ENCODE measurements around the gene RBM20.
"Not testable (repeated sequence)": the region's sequence is repeated elsewhere in the genome, so short reads cannot be mapped to it uniquely, and the experiment has no call there.

RBM20 gene

DNA sequence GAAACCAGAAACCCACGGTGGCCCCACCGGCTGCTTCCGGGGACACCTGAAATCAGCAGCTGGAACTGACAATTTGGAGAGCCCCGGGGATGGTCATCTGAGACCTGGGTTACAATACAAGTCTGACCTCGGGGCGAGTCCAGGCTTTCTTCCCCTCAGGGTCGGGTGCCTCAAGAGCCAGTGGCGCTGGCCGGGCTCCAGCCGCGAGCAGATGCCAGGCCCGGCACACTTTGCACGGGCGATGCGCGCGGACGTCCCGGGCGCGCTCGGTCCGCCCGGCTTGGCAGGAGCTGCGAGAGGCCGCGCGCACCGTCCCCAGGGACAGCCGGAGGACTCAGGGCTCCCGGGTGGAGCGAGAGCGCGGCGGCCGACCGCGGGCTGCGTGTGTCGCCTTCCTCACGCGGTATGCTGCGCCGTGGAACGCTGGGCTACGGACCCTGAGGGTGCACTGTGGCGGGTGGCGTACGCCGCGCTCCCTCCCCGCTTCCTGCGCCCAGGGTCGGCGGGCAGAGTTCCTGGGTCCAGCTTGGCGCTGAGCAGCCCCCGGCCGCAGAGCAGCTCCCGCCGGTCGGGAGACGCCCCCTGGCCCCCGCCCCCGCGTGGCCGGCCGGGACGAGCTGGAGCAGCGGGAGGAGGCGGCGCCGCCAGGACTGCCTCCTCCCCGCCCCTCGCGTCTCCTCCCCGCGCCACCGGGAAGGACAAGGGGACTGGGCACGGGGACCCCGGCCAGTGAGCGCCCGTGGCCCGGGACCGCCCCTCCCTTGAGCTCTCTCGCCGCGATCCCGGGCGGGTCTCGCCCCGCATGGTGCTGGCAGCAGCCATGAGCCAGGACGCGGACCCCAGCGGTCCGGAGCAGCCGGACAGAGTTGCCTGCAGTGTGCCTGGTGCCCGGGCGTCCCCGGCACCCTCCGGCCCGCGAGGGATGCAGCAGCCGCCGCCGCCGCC lies at the start of gene RBM20:
RBM20 (plus strand) TSS at position 684 of the 945 bp plus-strand sequence; CDS start at position 803, 119 bp downstream.
- DNase-seq (ENCODE audit: low spot score): no peak

DNA sequence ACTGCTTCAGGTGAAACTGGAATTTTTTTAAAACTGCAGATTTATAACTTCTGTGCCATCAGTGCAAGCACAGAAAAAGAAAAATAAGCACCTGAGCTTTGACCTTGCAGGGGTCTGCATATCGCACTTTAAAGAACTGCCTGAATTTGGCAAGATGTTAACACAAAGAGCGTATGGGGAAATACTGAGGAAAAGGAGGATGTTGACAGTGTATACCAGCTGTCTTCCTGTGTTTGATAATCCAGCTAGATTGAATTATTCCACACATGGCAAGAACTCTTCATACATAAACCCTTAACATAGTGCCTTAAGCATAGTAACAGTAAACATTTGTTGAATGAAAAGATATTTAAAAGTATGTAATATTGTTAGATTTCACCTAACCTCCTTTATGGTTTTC lies 46.7 kb upstream of the RBM20 start:
- DNase-seq (ENCODE audit: low spot score): no peak

DNA sequence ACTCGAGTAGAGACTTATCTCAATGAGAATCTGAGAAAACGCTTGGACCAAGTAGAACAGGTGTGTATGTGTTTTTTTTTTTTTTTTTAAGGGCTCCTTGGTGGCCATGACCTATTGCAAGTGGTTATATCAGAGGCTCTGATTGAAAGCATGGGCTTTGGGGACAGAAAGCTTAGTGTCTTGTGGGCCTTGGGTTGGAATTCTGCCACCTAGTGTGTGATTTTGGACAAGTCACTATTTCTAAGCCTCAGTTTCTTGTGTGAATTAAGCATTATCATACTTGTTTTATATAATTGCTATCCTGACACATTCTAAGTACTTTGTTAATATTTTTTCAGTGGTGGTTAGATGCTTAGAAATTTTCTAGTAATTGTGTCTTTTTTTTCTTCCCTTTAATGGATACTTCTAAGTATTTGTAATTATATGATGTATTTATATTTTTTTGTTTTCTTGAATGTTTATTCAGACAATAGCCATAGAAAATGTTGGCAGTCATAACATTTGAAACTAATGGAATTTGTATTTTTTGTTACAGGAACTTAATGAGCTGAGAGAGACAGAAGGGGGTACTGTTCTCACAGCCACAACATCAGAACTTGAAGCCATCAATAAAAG lies 43.5 kb upstream of the RBM20 start:
- peak; percentile 59 for DNase-seq (ENCODE audit: low spot score)

DNA sequence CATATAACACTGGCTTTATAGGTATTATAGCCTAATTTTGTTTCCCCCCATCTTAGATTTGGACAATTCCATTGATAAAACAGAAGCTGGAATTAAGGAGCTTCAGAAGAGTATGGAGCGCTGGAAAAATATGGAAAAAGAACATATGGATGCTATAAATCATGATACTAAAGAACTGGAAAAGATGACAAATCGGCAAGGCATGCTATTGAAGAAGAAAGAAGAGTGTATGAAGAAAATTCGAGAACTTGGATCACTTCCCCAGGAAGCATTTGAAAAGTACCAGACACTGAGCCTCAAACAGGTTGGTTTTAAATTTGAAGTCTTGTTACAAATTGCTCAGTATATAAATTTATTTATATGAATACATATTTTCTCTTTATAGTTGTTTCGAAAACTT lies 42.6 kb upstream of the RBM20 start:
- DNase-seq (ENCODE audit: low spot score): no peak

DNA sequence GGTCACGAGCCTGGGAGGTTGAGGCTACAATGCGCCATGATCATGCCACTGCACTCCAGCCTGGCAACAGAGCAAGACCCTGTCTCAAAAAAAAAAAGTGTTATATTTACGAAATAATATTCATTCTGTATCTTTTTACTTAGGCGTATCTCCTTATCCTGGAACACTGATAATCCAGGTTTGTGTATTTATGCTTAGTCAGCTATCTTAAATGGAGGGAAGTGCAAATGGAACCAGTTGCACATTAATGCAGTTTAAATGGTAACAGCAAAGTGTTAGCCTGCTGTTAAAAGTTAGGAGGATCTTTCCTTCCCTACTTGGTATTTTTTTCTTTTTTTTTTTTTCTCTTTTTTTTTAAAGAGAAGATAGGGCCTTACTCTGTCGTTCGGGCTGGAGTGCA lies 36.0 kb upstream of the RBM20 start:
- DNase-seq (ENCODE audit: low spot score): no peak

DNA sequence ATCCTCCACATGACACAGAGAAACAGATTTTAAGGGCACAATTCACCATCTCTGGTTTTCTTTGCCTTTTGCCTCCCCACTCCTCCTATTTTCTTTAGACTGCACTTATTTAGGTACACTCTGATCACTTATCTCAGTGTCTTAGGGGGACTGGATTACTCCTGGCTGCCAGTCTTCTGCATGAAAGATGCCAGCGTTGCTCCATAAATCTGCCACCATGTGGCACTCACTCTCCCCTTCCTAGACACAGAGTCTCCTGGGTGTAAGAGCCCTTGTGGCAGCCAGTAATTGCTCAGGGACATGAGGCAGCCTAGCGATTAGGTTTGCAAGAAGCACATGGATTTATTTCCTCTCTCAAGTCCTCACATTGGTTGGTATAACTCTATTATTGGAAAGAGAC lies 34.5 kb upstream of the RBM20 start:
- DNase-seq (ENCODE audit: low spot score): no peak

DNA sequence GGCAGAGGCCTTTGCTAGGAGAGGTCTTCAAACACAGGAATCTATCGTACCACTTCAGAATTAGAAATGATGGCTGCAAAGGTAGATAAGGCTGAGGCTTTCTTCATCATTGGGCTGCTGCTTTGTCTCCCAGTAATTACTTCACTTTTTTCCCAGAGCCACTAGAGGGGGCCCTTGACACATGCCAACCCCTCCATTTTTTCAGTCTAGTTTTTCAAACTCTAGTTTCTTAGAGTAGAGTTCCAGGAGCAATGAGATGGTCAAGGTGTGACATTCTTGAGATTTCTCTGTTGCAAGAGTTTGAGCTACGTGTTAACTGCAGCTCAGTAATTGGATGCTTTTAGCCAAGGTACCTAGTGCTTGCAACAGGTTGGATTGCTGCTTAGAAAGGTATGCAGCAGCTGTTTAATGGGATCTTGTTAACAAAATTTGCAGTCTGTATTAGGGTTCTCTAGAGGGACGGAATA lies 33.8 kb upstream of the RBM20 start:
- DNase-seq (ENCODE audit: low spot score): peak; percentile 59

DNA sequence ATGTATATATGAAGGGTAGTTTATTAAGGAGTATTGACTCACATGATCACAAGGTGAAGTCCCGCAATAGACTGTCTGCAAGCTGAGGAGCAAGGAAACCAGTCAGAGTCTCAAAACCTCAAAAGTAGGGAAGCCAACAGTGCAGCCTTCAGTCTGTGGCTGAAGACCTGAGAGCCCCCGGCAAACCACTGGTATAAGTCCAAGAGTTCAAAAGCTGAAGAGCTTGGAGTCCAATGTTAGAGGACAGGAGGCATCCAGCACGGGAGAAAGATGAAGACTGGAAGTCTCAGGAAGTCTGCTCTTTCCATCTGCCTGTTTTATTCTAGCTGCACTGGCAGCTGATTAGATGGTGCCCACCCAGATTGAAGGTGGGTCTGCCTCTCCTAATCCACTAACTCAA lies 33.4 kb upstream of the RBM20 start:
- DNase-seq (ENCODE audit: low spot score): not testable (repeated sequence)

DNA sequence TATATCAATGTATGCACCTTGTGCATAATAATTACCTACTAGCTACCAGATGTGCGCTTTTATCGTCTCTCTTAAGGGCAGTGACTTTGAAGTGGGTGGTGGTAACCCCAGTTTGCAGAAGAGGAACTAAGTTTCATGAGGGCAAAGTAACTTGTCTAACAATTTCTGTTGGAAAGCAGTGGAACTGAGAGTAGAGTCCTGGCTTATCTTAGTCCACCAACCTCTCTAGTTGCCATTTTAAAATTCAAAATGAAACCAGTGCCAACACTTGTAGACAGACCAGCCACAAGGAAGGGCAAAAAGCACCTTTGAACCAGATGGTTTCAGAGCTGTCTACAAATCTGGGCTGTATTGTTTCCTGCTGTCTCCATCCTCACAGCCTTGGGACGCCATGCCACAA lies 32.0 kb upstream of the RBM20 start:
- no peak for DNase-seq (ENCODE audit: low spot score)

DNA sequence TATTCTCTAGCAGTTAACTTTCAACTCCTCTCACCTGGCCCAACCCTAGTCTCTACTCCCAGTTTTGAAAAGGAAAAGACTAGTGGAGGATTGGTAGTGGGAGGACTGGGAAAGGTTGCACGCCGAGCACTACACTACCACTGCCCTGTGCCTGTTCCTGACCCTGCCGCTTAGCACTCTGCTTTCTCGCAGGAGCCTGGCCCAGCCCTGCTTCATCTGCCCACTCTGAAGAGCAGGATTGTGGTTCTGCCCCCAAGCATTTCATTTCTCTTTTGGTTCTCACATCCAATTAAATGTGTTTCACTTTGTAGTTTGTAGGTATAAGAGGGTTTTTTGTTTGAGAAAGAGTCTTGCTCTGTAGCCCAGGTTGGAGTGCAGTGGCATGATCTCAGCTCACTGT lies 31.5 kb upstream of the RBM20 start:
- no peak for DNase-seq (ENCODE audit: low spot score)

DNA sequence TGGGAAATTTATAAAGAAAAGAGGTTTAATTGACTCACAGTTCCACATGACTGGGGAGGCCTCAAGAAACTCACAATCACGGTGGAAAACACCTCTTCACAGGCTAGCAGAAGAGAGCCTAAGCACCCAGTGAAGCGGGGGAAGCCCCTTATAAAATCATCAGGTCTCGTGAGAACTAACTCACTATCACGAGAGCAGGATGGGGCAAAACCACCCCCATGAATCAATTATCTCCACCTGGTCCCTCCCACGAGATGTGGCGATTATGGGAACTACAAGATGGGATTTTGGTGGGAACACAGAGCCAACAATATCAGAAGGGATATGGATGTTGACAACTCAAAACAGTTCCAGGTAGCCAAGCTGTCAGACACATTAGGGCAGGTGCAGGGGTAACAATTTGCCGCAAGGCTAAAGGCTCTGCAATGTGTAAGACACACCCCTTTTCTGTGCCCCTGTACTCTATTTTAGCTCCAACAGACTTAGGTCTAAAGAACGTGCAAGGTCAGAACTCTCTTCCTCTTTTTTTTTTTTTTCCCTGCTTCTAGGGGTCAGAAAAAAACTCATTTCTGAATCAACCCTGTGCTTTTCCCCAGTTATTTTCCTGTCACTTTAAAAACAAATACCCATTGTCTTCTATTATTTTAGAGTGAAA lies 30.7 kb upstream of the RBM20 start:
- no peak for DNase-seq (ENCODE audit: low spot score)

DNA sequence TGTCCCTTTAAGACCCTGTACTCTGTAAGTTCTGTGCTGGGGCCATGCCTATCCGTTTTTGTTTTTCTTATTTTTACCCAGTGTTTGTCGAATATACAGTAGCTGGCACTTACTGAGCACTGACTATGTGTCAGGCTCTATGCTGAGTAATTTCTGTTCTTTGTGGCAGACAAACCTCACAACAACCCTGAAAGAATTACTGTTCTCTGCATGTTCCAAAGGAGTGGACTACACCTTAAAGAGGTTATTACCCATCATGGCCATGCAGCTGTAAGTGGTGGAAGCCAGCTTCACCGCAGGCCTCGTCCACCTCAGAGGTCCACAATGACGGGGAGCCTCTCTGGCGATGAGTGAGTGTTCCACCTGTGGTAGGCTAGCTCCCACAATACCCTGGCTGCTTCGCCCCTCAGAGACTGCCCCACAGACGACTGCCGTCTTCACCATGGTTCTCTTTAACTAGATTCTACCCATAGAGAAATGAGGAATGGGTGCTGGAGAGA lies 30.1 kb upstream of the RBM20 start:
- no peak for DNase-seq (ENCODE audit: low spot score)

DNA sequence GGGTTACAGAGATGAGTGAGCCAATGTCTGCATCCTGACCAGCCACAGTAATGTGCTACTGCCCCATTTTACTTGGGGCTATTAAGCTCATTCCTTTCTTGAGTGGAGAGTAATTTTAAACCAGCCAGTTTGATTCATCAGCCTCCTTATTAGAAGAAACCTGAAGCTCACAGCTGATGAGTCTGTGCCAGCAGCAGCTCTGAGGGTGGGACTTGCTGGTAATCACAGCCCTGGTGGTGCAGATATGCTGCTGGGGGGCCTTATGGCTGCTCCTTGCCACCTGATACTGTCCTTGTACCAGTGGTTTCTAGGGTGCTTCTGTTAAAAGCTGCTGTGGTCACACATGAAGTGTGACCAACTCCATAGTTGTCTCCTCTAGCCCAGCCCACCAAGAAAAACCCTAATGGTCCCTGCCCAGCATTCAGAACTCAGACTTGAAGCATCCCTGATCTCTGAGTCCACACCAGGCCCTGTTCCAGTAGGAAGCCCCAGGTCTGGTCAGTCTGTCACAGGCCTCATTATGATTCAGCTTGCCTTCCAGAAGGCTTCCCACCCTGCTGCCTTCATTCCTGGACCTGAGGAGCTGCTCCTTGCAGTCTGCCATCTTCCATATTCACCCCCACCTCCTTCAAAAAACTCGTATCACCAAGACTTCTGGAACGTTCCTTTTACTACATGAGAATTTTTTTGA lies 28.9 kb upstream of the RBM20 start:
- no peak for DNase-seq (ENCODE audit: low spot score)

DNA sequence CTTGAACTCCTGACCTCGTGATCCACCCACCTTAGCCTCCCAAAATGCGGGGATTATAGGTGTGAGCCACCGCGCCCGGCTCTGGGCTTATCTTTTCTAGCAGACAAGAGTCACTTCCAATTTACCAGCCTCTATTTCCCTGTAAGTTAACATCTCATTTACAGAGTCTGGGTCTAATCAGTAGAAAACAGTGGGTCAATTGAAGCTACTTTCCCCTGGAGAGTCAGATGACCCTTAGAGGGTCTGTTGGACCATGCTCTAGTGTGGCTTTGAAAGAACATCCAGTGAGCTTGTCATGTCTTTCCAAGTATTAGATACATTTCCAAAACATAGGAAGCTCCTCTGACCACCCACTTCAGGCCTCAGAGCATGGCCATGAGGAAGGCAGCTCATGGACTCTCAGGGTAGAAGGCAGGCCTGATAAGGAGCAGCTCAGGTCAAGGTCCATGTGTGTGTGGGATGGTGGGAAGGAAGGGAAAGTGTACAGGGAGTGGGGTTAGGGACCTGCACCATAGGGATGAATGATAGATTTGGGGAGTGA lies 27.6 kb upstream of the RBM20 start:
- DNase-seq (ENCODE audit: low spot score): no peak

DNA sequence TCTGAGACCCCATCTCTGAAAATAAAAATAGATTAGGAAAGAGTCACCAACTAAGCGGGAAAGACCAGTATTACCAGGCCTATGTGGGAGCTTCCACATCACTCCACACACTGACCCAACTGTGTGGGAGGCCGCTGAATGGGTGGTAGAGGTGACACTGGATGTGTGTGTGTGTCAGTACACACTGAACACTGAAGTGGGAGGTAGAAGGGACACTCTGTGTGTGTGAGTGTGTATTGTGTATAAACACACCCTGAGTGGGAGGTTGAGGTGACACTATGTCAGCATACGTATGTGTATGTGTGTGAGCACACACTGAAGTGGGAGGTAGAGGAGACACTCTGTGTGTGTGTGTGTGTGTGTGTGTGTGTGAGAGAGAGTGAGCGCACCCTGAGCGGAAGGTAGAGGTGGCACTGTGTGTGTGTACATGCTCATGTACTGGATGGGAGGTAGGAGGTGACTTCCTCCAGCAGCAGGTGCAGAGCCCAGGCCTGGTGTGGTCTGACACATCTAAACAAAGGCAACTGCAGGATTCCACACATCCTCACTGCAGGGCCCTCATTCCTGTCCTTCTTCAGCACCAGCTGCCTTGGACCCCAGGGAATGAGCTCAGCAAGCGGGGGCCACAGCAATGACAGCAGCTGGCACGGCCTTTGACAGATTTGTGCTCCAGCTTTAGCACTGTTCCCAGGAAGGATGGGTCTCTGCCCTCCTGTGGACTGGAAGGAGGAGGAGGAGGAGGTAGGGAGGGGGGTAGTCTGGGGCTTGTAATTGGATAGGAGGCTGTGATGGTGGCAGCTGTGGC lies 26.5 kb upstream of the RBM20 start:
- DNase-seq (ENCODE audit: low spot score): no peak

DNA sequence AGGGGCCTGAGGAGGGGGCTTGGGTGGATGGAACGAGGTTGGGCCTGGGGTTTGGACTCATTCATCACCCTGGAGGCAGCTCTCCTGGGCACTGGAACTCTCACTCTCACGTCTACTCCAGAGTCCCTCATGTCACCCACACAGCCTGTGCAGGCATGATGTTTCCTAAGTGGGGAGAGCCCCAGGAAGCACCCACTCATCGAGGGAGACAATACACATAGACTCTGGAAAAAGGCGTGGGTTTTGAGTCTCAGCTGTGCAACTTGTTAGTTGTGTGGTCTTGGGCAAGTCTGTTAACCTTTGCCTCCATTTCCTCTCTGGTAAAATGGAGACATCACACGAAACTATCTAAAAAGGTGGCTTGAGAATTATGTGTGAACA lies 25.9 kb upstream of the RBM20 start:
- no peak for DNase-seq (ENCODE audit: low spot score)

DNA sequence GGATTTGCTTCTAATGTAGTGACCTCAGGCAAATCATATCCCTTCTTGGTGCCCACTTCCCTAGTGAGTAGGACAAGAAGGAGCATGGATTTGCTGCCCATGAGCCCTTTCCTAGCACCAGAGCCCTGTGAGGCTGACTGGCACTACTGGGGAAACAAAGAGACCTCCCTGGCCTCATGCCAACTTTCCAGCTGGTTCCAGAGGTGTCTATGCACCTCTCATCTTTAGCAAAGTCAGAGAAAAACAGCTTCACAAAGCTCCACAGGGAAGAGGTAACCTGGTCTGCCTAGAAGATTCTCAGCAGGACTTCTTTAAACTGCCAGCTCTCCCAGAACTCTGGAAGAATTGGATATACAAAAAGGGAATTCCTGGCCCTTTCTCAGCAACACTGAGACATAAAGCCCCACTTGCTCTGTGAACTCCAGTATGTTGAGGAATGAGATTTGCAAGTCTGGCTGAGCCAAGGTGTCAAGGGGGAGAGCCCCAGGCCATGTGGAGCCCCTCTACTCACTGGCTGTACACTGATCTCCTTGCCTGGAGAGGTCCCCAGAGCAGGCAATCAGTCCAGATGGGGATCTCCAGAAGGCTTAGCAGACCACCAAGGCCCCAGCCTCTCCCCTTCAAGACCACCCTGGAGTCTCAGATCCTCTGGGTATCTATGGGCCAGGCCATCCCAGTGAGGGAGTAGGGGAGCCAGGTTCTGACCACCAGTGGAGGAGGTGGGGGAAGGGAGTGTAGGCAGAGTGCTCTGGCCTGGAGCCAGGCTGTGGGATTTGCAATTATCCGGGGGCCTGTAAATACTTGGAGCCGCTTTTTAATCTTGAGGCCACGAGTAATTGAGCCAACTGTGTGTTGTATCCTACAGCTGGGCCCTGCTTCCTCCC lies 24.4 kb upstream of the RBM20 start:
- no peak for DNase-seq (ENCODE audit: low spot score)

DNA sequence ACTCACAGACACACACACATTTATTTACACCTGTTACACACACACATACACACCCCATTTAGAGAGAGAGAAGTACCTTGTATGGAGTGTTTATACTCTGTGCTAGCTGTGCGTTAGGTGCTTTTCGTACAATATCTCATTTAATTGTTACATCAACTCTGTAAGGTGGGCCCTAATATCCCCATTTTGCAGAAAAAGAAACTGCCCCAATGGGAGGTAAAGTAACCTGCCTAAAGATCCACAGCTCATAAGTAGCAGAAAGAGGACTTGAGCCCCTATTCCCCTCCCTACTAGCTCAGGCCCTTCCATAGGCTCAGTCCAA lies 23.8 kb upstream of the RBM20 start:
- no peak for DNase-seq (ENCODE audit: low spot score)

DNA sequence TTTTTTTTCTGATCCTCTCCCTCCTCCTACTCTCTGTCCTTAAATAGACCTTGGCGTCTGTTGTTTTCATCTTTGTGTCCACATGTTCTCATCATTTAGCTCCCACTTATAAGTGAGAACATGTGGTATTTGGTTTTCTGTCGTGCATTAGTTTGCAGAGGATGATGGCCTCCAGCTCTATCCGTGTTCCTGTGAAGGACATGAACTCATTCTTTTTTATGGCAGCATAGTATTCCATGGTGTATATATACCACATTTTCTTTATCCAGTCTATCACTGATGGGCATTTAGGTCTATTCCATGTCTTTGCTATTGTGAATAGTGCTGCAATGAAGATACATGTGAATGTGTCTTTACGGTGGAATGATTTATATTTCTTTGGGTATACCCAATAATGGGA lies 20.8 kb upstream of the RBM20 start:
- not testable (repeated sequence) for DNase-seq (ENCODE audit: low spot score)

DNA sequence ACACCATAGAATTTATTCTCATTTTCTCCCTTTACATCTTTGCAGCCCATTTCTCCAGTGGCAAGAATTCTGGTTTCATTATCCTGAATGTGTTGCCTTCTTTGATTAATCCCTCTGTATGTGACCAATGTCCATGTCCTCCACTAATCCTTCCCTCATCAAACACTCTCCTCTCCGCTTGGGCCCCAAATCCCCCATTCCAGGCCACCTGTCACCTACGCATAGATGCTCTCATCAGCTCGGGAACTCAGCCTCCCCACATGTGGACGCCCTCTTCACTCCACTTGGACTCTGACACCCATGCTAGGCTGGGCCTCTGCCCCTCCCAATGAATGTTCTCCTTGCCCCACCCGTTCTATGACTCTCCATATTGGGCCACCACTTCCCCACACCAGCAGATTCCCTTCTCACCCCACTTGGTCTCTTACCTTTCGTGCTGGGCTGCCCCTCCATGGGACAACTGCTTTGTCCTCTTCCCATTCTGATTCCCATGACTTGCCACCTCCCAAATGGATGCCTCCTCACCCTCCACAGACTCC lies 18.7 kb upstream of the RBM20 start:
- no peak for DNase-seq (ENCODE audit: low spot score)

Data from hematopoietic multipotent progenitor cell treated with erythropoietin and hydrocortisone succinate and interleukin-3 and kit ligand, for 15 days (in vitro differentiated cells).